Hematopoietic multipotent progenitor cell treated with erythropoietin and hydrocortisone succinate and interleukin-3 and kit ligand, for 6 days (in vitro differentiated cells): ENCODE results near the gene FBXO33.

ENCODE experiments used
- DNase-seq: peaks from one replicate; pipeline ENCODE4 v3.0.0-alpha.2; 2015

Gene FBXO33, protein sequence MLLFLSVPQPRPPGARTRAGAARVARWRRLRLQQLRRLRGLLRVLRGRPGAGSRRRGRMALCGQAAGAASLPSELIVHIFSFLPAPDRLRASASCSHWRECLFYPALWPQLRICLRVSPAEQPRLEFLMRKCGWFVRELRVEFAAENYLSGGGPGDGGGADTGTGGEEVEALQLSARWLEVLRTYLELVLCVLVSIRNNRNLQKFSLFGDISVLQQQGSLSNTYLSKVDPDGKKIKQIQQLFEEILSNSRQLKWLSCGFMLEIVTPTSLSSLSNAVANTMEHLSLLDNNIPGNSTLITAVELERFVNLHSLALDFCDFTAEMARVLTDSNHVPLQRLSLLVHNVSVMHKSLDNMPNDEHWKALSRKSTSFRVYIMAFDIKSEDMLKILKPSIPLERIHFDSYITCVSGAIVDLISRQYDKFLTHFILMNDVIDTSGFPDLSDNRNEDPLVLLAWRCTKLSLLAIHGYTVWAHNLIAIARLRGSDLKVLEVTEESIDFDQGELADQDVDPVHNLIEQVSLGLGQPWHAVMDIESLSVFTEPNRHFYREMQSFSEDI

DNA sequence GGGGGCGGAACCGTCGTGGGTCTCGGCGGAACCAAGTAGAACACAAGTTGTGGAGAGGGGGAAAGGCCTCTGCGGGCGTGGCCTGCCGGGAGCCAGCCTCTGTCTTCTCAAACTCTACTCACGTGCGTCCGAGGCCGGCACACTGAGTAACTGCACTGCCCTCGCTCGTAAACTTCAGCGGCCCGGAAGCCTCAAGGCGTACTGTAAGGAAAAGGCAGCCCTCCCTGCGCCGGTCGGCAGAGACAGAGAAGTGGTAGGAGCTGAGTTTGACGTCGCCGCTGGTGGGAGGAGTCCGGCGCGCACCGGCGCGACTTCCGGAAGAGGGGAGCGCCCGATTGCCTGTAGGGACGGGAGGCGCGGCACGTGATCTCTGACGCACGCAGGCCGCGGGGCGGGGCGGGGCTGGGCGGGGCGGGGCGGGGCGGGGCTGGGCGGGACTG lies at the start of gene FBXO33:
TSS of gene FBXO33 (minus strand) at position 255 of the 440 bp plus-strand sequence. CDS start 271 bp downstream, outside the sequence.
- peak; percentile 96 for DNase-seq

DNA sequence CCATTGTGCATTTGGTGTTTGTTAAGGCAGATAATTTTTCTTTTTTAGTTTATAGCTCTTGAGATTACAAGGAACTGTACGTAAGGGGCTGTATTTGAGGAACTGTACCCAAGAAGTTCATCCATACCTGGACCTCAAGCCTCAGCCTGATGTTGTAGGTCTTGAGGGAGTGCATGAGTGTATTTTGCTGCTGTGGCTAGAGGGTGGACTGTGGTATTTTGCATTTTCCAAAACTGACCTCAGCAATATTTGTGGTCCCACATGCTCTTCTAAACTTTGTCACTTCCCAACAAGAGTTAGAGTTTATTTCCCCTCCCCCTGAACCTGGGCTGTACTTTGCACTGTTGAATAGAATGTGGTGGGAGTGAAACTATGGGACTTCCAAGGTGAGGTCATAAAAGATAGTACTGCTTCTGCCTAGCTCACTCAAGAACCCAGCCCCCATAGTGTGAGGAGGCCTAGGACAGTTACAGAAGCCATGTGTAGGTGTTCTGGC lies 42.2 kb upstream of the FBXO33 start:
- no peak for DNase-seq

DNA sequence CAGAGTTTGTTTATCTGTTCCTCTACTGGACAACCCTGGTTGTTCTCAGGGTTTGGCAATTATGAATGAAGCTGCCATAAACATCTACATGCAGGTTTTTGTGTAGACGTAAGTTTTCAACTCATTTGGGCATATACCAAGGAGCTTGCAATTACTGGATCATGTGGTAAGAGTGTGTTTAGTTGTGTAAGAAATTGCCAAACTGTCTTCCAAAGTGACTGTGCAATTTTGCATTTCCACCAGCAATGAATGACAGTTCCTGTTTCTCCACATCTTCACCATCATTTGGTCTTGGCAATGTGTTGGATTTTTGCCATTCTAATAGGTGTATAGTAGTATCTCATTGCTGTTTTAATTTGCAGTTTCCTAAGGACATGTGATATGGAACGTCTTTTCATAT lies 39.8 kb upstream of the FBXO33 start:
- DNase-seq: peak; percentile 36

DNA sequence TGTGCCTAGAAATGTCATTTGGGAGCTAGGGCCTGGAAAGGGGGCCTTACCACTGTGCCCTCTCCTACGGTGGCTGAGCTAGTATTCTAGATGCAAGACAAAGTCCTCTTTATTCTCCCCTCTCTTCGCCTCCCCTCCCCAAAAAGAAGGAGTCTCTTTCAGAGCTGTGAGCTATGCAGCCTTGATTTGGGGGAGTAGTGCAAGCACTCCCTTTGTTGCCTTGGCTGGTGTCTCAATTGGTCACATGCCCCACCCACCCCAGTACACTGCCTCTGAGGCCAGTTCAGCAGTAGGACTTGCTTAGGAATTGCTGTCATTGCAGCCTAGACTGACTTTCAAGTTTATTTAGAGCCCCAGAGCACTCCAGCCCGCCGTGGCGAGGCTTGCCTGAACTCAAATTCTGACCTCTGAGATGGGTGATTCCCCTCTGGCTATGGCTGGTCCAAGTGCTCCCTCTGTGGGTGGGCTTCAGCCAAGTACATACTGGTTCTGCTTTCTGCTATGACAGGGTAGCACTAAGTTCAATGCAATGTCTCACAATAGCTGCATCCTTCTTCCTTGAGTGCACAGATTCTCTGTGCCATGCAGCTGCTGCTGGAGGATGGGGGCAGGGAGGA lies 37.0 kb upstream of the FBXO33 start:
- DNase-seq: peak; percentile 55

DNA sequence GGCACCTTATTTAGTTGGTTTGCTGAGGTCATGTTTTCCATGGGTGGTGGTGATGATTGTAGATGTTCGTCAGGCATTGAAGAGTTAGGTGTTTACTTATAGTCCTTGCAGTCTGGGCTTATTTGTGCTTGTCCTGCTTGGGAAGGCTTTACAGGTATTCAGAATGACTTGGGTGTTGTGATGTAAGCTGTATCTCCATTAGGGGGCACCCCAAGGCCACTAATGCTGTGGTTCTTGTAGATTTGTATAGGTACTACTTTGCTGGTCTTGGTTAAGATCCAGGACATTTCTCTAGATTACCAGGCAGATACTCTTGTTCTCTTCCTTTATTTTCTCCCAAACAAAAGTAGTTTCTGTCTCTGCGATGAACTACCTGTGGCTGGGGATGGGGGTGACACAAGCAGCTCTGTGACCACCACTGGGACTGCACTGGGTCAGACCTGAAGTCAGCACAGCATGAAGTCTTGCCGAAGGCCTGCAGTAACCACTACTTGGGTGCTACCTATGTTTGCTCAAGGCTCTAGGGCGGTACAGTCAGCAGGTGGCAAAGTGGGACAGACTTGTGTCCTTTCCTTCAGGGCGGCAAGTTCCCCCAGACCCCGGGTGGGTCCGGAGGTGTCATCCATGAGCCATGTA lies 35.8 kb upstream of the FBXO33 start:
- DNase-seq: peak; percentile 63

DNA sequence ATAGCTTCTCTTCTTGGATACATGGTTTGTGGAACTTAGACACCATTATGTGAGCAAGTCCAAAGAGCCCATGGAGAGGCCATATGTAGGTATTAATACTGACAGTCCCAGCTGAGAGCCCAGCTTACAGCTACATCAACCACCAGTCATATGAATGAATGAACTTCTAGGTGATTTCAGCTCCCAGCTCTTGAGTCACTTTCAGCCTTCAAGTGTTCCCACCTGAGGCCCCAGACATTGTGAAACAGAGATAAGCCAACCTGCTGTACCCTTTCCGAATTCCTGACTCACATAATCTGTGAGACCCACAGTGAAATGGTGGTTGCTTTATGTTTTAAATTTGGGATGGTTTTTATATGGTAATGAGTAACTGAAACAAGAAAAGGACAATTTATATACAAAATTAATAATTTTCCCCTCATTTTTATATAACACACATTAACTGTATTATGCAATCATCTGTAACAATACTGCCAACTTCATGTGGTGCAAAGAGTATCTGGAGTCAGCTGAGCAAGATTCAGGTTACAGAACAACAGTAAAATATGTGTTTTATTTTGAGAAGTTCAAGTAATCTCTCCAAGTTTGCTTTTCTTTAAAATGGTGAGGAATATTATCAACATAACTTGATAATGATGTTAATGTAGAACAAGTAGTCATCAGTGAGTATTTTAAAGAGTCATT lies 27.7 kb upstream of the FBXO33 start:
- no peak for DNase-seq

DNA sequence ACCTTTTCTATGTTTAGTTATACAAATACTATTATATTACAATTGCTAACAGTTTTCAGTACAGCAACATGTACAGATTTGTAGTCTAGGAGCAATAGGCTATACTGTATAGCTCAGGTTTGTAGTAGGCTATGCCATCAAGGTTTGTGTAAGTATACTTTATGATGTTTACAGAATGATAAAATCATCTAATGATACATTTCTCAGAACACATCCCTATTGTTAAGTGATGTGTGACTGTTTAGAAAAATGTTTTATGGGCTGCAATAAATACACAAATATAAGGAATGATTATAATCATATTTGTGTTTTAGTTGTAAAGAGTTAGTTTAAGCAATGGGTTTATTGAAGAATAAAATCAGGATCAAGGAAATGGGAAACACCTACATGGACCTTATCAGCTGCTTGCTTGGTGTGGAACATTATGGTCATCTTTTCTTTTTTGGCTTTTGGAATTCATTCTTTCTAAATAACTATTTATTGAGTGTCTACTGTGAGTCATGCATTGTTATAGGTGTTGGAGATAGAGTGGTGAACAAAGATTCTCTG lies 24.5 kb upstream of the FBXO33 start:
- DNase-seq: no peak

DNA sequence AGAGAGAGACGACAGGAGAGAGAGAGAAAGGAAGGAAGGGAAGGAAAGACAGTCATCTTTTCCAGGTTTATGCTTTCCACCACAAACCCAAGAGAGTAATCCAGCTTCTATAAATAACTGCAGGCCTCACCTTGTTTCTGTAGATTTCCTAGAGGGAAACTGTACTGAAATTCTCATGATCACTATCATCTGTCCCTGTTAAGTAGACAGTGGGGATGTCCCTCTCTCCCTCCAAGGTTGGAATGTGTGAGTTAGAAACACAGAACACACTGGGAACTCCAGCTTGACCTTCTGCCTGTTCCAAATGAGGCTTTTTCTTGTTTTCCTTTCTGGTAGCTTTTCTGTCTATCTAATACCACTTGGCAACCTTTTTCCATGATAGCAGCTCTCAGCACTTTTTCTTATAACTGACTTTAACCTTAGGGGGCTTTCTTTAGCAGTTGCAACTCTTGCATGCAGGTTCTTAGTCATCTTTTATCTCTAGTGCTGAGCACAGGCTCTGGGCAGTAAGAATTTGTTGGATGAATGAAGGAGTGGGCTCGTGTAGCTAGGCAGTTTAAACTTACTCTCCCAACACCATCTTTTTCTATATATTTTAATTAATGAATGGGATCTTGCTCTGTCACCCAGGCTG lies 22.8 kb upstream of the FBXO33 start:
- no peak for DNase-seq

DNA sequence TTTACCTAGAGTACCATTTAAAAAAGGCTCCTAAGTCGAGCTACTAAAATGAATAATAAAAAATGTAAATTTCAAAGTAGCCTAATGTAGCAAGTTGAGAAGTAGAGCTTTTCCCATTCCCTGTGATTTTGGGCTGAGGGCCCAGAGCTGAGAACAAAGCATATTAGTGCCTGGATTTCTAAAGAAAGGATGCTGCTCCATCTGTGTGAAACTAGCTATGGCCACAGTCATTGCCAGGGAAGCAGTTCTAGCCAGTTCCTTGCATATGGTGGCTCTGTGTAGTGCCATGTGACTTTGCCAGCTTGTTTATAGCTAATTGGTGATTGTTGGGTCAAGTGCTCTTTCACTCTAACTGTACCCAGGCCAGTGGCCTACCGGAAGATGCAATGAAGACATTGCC lies 20.4 kb upstream of the FBXO33 start:
- no peak for DNase-seq

DNA sequence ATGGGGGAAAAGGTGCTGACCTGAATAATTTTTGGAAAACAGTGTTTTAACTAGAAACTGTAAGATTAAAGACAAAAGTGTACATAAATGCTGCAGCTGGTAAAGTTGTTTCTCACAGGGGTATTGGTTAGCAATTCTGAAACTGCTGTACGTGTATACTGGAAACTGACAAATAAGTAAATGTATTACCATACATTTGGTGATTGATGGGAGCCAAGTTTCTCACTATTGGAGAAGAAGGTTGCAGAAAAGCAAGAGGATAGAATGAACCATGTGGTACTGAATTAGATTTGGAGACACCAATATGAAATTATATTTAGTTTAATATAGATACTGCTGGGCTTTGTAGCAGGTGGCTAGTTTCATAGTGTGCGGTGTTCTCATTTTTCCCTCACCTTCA lies 19.6 kb upstream of the FBXO33 start:
- DNase-seq: no peak

DNA sequence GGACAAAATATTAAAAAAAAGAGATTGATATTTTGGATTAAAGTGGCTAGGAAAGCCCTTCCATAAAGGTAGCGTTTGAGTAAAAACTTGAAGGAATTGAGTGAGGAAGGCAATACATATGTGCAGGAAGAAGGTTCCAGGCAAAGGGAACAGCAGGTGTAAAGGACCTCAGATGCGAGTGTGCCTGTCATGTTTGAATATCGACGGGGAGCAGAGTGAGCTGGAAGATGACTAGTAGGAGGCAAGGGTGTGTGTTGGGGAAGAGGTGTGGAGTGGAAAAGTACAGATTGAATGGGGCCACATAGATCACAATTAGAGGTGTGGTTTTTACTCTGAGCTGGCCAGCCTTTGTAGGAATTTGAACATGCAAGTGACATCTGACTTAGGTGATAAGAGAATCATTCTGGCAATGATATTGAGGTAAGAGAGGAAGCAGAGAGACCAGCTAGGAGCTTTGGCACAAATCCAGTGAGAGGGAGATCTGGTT lies 15.0 kb upstream of the FBXO33 start:
- DNase-seq: peak; percentile 61

DNA sequence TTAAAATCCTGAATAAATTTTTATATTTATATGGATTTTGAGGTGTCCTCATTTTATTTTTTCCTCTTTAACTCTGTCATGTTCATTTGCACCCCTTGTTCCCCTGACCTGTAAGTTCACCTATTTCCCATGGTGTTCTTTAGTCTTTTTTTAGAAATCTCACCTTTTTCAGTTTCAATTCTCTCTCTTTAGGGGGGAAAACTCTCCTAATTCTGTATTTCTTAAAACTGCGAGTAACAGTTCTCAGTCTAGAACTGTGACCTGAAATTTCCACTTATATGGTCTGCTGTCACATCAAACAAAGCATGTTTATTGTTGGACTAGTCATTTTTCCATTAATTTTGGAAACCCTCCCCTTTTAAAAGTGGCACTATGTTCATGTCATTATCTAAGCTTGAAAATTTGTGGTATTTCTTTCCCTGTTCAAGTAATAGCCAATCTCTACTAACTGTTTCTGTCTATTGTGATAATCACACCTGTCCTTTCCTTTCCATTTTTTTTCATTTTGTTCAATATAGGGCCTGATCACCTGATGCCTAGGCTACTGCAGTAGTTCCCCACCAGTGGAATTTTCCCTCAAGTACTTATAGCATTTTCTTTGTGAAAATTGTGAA lies 14.0 kb upstream of the FBXO33 start:
- no peak for DNase-seq

DNA sequence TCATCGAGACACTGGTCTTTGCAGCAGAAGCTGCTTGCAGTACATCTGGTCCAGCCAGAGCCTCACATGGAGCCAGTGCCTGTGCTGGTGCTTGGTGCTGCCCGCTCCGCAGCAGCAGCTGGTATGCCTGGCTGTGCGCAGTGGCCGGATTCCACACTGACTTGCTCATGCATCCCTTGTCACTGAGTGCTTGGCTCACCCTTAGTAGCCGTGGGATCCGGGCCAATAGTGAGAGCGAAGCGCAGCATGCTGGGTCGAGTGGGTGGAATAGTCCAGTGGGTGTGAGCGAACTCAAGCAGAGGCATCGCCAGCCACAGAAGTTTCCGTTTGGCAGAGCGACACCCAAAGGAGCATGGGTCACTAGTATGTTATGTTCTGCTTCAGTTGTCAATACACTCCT lies 10.1 kb upstream of the FBXO33 start:
- DNase-seq: no peak

DNA sequence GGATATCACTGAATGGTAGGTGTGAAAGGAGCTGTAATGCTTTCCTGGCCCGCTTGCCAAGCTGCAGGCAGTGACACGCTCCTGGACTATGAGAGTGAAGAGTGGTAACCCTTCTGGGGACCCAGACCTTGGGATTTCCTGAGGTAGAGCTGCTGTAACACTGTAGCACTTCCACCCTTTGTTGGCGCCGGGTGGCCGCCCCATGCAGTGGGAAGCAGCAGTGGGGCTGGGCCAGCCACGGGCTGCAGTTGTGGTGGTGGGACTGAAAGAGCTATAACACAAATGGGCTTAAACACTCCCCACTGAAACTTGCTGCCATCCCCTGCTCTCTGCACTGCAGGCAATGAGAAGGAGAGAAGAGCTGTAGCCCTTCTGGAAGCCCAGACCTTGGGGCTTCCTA lies 9.6 kb upstream of the FBXO33 start:
- no peak for DNase-seq

DNA sequence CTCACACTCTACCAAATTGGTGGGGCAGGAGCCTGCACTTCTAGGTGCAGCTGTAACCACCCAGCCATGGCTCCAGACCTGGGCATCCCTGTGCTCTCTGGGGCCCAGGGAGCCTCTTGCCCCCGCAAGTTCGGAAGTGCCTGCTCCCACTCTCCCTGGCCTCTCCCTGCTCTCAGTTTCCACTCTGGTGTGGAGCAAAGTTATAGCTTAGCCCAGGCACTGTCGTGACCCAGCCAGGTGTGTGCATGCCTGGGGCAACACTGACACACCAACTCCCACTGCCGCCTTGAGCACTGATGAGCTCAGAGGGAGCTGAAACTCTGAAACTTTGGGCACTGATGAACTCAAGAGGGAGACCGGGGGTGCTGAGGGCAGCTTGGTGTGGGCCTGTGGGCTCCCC lies 8.7 kb upstream of the FBXO33 start:
- no peak for DNase-seq

DNA sequence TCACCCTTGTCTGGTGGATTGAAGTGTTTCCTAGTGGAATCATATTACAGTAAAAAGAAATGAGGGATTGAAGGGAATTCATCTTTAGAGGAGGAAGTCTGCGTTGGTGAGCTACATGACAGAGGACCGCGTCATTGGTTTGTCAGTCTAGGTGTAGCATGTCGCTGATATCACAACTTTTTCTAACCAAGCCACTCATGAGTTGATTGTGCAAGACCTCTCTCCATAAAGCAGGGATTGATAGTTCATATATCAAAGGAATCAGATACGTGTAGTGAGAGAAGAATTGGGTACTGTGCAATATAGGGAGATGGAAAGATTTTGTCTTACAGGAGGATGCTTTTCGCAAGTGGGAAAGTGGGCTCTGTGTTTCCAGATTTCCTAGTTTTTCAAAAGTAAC lies 3.0 kb upstream of the FBXO33 start:
- no peak for DNase-seq

DNA sequence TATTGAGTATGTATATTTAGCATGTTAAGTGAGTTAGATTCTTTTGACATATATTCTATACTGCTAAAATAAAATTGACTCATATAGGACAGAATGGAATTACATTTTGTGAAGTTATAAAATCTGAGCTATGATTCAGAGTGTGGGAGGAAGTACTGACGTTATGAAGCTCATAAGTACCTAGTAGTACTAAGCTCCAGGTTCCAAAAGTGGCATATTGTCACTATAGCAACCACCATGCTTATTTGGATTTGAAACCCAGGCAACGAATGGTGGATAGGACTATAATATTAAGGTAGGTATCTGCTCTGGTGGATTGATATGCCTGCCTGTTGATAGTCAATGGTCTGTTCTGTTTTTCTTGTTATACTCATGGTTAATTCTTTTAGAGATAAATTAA lies 2.2 kb upstream of the FBXO33 start:
- DNase-seq: no peak

DNA sequence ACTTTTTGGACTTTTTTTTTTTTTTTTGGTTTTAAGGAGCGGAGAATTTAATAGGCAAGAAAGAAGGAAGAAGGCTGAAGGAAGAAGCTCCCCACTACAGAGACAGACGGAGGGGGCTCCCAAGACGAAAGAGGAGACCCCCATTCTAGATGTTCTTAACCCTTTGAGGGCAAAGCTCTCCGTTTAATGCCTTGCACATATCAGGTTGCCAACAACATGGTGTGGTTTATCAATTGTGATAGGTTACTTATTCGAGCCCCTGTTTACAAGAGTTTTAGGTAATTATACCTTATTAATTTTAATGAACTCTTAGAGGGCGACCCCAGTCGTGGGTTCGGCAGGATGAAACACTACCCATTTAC lies 1.2 kb upstream of the FBXO33 start:
- DNase-seq: no peak

DNA sequence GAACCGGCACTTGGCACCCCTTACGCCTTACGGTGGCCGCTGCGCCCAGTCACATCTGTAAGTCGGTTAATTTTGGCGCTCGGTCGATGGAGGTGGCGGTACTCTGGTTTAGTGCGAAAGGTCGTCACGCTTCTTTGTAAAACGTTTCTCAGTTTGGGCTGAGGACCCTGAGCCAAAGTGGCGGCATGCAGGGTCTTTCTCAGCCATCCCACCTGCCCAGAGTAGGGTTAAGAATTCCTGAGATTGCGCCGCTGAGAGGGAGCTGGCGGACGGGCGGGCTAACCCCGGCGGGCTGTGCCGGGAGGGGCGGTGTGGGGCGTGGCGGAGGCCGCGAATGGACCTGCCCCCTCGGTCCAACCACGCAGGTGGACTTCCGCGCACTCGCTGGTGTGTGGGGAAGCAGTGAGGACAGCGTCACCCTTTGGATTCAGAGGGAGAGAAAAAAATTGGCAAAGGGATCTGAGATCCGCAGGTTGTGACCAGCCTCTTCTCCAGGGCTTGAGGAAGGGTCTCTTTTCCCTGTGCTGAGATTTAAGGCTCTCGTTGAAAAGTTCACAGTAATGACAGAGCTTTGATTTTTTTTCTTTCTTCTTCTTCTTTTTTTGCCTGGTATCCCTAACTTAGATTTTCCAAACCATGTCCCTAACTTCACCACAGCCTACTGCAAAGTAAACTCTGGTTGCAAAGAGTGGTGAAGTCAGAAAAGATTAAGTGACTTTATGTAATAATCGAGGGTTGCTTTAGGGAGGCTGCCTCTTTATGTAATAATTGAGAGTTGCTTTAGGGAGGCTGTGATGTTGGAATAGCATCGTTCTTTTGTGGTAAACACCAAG lies 602 bp upstream of the FBXO33 start:
- peak; percentile 39 for DNase-seq

DNA sequence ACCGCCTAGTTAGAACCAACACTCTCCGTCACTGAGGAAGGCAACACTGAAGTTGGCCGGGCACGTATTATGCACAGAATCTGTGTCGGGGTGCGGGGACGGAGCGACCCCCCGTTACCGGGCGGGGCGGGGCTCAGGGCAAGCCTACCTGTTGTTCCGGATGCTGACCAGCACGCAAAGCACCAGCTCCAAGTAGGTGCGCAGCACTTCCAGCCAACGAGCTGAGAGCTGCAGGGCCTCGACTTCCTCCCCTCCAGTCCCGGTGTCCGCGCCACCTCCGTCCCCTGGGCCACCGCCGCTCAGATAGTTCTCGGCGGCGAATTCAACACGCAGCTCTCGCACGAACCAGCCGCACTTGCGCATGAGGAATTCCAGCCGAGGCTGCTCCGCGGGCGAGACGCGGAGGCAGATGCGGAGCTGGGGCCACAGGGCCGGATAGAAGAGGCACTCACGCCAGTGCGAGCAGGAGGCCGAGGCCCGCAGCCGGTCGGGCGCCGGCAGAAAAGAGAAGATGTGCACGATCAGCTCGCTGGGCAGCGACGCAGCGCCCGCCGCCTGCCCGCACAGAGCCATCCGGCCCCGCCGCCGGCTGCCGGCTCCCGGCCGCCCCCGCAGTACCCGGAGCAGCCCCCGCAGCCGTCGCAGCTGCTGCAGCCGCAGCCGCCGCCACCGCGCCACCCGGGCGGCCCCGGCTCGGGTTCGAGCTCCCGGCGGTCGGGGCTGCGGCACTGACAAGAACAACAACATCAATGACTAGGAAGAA lies 636 bp downstream of the FBXO33 start:
- peak; percentile 40 for DNase-seq
